IPS DF 19.7 (cell line): ENCODE data around the gene ITIH4.

Experiments used
- DNase-seq: peaks from one replicate; pipeline ENCODE4 v3.0.0-alpha.2; 2013; ENCODE audit warnings: low read depth, low spot score

ITIH4 gene

DNA sequence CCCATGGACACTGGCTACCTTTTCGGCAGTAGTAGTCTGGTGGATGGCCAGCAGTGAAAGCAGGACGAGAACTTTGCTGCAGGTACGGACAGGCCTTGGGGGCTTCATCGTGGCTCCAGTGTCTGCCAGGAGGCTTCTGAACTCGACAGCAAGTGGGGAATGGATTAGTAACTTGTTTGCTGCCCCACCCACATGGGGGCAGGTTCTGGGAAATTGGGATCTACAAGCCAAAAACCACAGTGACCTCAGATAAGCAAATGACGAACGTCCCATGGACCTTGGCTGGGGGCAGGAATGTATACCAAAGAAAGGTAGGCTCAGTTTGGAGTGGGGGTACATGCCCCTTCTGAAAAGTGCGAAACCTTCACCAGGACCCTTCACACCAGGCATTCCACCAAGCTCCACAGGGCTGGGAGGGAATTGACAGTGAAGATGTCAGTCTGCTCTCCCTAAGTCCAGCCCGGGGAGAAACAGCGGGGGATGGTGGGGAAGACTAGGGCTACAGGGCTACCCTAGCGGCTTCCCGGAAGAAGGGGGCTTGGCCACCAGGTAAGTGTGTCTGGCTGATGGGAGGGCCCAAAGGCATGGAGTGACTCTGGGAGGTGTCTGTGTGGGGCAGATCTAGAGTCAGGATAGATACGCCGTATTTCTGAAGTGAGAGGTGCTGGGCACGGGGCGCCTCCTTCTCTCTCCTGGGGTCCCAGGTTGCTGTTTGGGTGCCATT, at the start of gene ITIH4:
TSS of gene ITIH4 (minus strand) at position 138 of the 724 bp plus-strand sequence. CDS start at position 108, 30 bp downstream.
- no peak for DNase-seq

DNA sequence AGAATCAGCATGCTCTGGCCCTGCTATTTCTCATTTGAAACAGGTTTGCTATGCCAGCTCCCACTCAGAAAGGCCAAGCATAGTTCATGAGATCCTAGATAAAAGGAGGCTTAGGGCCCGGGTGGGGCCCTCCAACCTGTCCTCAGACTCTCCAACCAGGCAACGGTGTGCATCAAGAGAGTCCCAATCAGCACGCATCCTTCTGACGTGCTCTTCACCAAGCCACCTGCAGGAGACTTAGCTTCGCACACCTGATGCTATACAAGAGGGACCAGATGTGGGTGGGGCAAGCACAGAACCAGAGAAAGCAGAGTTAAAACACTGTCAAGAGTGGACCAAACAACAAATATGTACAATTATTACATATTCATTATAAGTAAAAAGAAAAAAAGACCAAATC, 49.6 kb upstream of the ITIH4 start:
- no peak for DNase-seq

DNA sequence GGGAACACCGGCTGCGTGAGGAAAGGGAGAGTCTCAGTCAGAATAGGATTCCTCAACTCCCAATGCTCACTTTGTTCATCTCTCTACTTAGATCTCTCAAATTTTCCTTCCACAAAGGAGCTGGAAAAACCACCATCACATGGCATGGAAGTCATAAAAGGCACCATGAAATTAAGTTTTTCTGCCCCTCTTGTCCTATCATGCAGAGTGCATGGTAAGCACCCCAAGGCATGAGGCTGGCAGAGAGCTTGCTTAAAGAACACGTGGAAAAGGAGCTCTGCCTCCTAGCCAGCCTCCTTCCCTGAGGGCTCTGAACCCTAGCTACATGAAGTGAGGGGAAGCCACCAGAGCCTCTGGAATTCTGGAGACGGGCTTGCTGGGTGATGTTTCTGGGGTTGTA, 49.1 kb upstream of the ITIH4 start:
- no peak for DNase-seq

DNA sequence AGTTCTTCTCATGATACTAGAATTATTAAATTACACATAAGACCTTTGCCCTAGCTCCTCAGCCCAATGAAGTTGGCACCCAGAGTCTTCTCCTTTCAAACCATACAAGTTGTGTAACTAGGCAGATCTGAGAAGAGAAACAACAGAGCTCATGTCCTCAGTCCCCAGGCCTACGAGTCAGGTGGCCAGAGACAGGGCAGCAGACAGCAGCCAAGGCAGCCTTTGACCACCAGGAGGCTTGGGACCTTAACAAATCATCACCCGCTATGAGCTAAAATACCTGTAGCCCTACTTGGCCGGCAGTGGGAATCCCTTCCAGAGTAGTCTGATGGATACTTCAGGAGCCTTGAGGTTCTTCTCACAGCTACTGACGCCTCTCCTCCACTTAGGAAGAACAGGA, 48.6 kb upstream of the ITIH4 start:
- no peak for DNase-seq

DNA sequence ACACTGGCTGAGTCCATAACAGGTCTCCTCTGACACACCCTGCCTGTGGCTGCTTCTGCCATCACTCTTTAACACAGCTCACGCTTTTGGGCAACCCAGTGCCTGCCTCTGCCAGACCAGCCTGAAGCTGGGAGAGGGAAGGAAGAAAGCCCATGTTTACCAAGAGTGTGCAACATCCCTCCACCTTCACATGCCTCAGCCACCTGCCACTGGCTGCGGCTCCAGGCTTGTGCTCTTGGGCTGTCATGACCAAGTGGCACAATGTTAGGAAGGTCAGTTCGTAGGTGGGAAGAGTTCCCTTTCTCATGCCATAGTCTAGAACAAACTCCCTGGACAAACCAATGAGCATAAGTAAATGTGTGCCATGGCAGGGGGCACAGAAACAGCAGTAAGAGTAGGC, 46.6 kb upstream of the ITIH4 start:
- DNase-seq: no peak

DNA sequence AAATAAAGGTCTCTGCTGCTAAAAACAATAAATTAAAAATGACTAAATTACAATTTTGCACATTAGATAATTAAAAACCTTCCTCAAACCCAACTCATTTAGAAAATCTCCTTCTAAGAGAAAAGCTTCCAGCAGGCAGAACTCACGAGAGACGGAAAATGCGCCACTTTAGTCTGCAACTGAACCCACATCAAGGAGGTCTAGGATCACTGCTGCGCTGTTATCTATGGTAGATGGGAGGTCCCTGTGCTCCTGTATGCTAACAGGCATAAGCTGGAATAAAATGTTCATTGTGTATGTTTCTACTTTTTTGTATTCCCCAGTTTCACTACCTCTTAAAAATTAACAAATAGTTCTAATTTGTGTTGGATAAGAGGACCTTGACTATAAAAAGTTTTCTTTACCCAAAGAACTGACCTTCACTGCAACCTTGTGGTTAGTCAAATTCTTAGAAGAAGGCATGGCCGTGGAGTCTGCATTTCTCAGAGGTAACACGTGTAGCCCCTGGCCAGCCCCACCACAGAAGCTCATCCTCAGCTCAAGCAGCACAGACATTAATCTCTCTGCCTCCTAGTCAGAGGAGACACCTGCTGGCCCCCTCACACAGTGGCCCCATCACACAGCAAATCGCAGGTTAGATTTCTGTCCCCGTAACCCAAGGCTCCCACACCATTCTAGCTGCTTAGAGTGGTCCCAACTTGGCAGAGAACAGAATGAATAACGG, 44.6 kb upstream of the ITIH4 start:
- DNase-seq: no peak

DNA sequence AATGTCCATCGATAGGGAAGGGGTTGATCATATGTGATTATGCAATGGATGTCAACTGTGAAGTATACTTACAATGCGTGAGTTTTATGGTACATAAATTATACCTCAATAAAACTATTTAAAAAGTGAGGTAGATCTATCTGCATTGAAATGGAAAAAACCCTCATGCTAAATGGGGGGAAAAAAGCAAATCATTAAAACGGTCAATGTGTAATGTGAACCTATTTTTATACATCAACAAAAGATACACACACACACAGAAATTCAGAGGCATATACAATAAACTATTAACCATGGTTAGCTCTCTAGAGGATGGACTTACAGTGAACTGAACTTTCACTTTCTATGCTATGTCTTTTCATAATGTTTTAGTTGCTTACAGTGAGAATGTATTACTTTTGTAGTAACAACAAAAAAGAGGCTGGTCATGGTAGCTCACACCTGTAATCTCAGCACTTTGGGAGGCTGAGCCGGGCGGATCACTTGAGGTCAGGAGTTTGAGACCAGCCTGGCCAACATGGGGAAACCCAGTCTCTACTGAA, 43.8 kb upstream of the ITIH4 start:
- no peak for DNase-seq

DNA sequence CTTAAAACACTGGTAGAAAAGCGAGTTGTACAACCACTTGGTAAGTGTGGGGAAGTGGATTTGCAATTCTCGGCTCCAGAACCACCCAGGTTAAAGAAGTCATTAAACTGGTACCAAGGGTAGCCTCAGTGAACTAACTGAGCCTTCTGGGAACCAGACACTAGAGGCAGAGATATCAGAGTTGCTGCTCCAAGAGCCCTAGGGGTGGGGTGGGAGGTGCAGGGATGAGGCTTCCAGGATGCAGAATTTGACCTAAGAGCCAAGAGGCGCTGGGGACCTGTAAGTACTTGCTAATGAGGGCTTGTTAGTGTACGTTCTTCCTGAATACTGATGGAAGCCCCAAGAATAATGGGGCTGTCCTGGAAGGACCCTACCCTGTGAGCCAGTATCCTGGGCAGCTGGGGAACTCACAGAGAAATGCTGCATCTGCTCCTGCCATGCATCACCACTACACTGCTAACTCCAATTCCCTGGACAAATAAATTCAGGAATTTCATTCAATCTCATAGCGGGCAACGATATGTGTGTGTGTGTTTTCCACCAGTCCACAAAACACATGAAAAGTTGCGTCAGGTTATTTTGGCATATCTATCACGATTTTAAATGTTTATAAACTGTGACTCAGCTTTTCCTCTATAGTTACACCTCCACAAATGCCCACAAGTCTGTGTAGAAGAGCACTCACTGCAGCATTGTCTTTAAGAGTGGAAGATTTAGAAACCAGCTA, 43.1 kb upstream of the ITIH4 start:
- no peak for DNase-seq

DNA sequence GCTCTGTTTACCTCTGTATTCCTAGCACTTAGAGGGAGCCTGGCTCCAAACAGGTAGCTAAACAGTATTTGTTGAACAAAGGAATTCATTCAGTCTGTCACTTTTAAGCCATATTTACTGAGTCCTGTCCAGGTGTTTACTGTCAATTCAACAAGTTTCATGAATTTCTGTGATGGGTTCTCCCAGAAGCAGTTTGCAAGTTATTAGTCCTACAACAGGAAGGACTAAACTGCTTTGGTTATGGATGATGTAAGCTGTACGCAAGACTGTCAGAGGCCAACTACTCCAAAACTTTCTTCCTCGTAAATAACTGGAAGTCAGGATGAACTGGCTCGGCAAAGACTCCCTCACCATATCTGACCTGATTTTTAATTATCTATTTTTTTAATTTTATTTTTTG, 41.8 kb upstream of the ITIH4 start:
- no peak for DNase-seq

DNA sequence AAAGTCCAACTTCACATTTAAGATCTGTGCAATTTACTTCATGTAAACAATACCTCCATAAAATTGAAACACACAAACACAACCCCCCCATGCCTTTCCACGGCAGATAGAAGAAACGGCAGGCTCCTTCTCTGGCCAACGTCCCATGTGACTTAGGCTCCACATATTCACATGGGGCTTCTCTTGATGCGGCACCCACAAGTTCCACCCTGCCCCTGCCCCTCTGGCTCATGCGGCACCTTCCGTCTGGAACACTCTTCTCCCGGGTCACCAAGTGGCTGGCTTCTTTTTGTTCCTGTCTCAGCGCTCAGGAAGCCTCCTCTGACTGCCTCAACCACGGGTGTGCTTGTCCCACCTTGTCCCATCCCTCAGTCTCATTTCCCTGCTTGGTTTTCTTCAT, 41.3 kb upstream of the ITIH4 start:
- DNase-seq: no peak

DNA sequence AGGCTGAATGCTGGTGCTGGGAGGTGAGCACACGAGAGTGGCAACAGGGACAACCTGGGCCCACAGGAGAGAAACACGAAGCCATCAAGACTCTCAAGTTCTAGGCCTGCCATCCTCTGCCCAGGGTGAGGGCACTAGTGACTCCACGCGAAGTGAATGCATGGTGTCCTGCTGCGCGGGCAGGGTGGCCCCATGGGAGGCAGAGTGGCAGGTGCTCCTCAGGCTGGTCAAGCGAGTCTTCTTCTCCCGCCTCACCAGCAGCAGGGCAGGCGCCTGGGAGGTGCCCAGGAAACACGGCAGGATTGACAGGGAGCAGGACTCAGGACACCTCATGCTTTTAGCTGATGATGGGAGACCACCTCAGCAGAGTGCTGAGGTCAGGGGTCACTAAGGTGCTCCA, 40.0 kb upstream of the ITIH4 start:
- no peak for DNase-seq

DNA sequence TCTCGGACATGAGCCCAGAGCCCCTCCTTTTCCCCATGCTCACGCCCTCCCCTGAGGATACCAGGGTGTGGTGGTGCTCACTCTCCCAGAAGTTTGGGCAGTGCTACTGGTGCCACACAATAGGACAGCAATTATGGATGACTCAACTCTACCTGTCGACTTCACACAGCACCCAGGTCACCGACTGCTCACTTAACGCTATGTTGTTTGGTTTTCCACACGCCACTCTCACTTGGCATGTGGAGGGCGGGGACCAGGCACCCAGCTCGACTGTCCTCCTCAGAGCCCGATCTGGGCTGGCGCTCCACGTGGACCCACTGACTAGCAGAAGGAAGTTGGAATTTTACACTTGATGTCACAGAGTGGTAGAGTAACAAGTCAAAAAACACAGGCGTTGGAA, 36.0 kb upstream of the ITIH4 start:
- no peak for DNase-seq

DNA sequence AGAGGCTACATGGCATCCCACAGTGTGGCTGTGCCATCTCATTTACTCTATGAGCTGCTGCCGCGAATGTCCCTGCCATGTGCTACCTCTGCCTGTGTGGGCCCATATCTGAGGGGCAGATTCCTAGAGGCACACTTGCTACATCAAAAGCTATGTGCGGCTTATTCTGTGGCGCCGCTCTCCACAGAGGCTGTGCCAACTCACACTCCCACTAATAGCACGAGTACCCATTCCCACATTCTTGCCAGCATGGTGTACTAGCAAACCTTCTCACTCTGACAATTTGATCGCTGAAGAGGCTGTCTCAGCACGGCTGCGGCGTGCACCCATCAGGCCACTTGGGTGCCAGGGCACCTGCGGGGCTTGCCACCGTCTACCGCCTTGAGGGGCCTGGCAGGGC, 35.5 kb upstream of the ITIH4 start:
- no peak for DNase-seq

DNA sequence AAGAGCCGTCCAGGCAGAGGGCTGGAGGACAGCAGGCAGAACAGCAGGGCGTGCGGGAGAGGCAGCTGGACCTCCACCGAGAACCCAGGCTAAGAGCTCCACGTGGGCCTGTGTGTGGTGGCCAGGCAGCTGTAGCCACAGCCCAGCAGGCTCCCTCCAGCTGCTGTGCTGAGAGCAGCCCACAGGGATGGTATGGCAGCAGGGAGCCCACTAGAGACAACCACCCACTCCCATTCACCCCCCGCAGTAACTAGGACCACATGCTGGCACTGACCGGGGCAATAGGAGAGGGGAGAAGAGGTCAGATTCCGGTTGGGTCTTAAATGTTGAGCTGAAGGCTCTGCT, 29.9 kb upstream of the ITIH4 start:
- no peak for DNase-seq

DNA sequence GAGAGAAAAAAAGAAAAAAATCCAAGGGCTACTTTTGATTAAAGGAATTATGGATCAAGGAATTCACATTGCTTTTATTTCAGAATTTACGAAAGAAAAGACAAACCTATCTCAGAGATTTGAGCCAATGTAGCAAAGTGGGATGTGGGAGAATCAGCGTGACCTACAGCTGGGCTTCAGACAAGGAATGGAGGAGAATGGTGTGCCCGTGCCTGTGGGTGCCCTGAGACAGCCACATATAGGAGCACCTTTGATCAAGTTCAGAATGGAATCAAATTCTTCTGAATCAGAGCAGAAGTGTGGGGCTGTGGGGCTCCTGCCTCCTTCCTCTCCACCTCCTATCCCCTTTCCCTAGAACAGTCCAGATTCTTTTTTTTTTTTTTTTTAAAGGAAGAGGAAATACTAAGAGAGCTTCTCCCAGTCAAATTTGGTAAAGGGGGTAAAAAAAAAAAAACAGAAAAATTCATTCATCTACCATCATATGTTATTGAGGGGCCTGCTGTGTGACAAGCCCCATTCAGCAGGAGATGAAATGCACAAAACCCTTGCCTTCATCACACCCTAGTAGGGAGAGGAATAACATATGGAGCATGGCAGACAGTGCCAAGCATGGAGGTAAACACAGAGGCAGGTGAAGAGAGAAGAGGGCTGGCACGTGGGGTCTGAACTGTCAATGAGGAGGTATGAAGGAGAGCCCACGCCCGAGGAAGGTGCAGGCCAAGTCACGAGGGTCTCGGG, 29.4 kb upstream of the ITIH4 start:
- no peak for DNase-seq

DNA sequence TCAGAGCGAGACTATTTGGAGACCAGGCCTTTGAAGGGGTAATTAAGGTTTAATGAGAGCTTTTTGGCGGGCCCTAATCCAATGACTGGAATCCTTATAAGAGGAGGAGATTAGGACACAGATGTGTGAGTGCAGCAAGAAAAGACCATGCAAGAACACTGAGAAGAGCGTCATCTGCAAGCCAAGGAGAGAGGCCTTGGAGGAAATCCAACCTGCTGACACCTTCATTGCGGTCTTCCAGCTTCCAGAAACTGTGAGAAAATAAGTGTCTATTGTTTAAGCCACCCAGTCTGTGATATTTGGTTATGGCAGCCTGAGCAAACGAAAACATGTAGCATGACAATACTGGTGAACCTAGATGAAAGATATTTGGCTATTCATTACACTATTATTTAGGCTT, 27.4 kb upstream of the ITIH4 start:
- DNase-seq: no peak

DNA sequence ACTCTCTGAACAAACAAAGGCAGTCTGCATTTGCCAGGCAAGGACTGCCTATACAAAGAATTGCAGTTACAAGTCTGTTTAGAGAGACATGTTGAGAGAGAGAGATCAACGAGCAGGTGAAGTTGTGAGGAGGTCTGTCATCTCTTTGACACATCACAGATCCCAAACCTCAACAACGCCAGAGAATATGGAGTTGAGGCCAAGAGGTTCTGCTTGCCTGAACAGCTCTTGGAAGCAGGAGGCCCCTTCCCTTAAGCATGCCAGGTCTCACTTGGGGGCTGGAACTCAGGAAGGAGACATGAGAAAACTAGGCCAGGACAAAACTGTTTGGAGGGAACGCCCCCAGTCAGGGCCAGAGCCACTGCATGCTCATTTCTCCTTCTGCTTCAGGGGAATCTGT, 26.7 kb upstream of the ITIH4 start:
- DNase-seq: no peak

DNA sequence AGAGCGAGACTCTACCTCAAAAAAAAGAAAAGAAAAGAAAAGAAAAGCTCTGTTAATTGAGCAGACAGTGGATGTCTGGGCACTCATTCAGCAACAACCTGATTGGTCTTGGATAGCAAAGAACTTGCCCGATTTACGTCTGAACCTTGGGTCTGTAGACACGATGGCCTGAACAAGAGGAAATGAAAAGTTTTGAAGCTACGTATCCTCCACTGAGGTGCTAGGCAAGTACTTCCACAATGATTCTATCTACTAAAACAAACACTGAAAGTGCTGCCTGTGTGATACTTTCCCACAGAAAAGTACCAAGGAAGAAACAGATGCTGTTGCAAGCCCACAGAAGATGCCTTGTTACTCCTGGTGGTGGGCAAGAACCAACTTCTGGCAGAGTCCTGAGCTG, 26.2 kb upstream of the ITIH4 start:
- no peak for DNase-seq

DNA sequence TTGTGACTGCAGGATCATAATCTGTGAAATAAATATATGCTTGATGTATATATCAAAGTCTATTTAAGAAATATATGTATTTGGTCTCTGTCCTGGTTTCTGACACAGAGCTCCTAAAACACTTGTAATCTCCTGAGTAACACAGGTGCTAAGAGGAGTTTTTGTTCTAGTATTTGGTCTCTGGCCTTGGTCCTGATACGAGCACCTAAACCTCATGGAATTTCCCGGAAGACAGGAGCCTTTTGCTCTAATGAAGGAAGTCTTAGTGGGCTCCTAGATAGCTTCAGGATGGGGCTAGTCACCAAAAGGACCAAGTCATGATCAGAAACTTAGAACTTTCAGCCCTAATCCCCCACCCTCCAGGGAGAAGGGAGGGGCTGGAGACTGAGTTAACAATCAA, 23.5 kb upstream of the ITIH4 start:
- DNase-seq: no peak

DNA sequence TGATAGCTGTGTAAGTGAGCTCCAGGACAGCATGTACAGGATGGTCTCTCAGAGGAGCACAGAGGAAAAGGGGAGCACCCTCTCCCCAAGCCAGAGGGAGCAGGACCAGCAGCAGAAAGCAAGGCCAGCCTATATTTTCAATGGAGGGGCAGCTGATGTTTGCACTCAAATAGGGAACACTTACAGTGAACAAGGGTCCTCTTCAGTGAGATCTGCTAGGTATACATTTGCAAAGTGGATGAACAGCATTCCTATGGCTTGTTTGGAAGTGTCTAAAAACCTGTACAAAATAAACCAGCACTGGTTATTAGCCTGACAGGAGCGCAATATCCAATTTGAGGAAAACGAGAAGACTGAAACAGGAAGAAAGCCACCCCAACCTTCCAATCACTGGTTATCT, 21.9 kb upstream of the ITIH4 start:
- no peak for DNase-seq

DNA sequence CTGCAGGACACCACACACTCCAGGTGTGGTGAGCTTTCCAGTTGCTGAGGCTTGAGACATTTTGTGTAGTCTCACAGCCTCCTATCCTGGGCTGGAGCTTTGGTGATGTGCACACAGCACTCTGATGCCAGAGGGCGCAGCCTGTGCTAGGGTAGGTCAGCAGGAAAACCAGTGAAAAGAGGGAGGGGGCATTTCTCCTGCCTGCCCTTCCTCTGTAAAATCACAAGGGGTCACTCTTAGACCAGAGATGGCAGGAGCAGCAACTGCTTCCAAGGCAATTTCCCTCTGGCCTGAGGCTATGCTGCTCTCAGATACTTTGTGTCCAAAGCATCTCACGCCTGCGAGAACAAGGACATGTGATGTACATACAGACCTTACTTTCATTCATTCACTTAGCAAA, 20.9 kb upstream of the ITIH4 start:
- DNase-seq: peak; percentile 42

DNA sequence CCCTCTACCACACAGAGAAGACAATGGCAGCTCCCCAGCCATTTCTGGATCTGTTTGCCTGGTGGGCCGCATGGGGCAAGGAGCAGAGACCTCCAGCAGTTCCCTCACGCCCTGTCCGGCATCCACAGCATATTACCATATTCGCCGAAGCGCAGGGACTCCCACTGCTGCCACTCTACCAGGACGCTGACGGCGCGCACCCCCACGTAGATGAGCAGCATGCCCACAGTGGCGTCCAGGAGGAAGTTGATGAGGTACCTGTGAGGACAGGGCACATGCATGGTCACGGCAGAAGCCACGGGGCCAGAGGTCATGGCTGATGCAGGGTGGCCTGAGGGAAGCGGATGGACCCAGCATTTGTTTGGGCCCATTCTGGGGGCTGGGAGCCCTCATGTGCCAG, 19.2 kb upstream of the ITIH4 start:
- no peak for DNase-seq
